HCT116 (cell line): ENCODE results near the gene FAM193B. TPM values are rescaled to one million over a fixed set of nuclear protein-coding genes. Genes with fewer than 3 reads are reported as not detected.

ENCODE experiments used
- ATAC-seq: fragments of 200-7000 bp; cut with Tn5 transposase; 2 replicates; pipeline ENCODE4 v1.9.1; 2020; ENCODE audit warnings: mild to moderate bottlenecking, moderate library complexity
- BruUV-seq: library from RNA; stranded (reverse); fragments of 400-500 nt; replicated peaks from 2 replicates; lab custom pipeline; 2021; lab: Mats Ljungman, UMichigan
- CTCF ChIA-PET: fragments of 300-600 bp; sonication (Branson Sonifier 250); formaldehyde crosslinking; loops from one replicate; lab custom pipeline; 2021; ENCODE audit warnings: antibody characterized with exemption; lab: Charles Lee
- POLR2A ChIA-PET: fragments of 300-600, 350-600 bp; sonication (Branson Sonifier 250); formaldehyde crosslinking; loops from one replicate; lab custom pipeline; 2021; ENCODE audit warnings: antibody characterized with exemption; lab: Charles Lee
- RAD21 ChIA-PET, 2 experiments: fragments of 300-600 bp; sonication (Branson Sonifier 250); formaldehyde crosslinking; loops; one replicate each; lab custom pipeline; 2023; ENCODE audit warnings: low total read pairs in 2 of 2; ENCODE audit not compliant: uncharacterized antibody in 2 of 2, unreplicated experiment in 2 of 2, low non-redundant PET in 1 of 2; lab: Charles Lee
- DNase-seq: peaks from one replicate; pipeline ENCODE4 v3.0.0-alpha.2; 2010; ENCODE audit warnings: low read depth, low spot score
- H2AFZ ChIP-seq: fragments of 200-600 bp; shearing (Covaris generic), sonication (generic); 2 replicates; pipeline ENCODE4 v1.6.1; 2017; ENCODE audit warnings: low read depth, mixed run types, mixed read lengths, antibody characterized with exemption, low read length; ENCODE audit not compliant: poor library complexity, severe bottlenecking
- H3K27ac ChIP-seq: 2 replicates; pipeline ENCODE4 v1.5.1; 2012; ENCODE audit warnings: low read depth, low read length
- H3K27me3 ChIP-seq: fragments of 200-600 bp; sonication (generic); 2 replicates; pipeline ENCODE4 v1.6.1; 2016; ENCODE audit warnings: mixed run types, low read length, mixed read lengths; ENCODE audit not compliant: insufficient read depth
- H3K36me3 ChIP-seq, 2 experiments: fragments of 200-500 bp in 1 of 2; fragments of 200-600 bp in 1 of 2; sonication (Bioruptor generic) in 1 of 2; sonication (generic) in 1 of 2; 2 replicates each; pipeline versions ENCODE4 v1.5.1 to v1.6.1; 2014 to 2016; ENCODE audit warnings: low read length in 2 of 2, inconsistent platforms in 1 of 2, mixed read lengths in 1 of 2, mixed run types in 1 of 2; ENCODE audit not compliant: insufficient read depth in 2 of 2, control insufficient read depth in 1 of 2
- H3K4me1 ChIP-seq, 2 experiments: fragments of 200-600 bp in 1 of 2; sonication (generic) in 1 of 2; 2 replicates each; pipeline versions ENCODE4 v1.5.1 to v1.6.1; 2012 to 2017; ENCODE audit warnings: low read length in 2 of 2, inconsistent platforms in 1 of 2, mild to moderate bottlenecking in 1 of 2, mixed read lengths in 1 of 2, mixed run types in 1 of 2, moderate library complexity in 1 of 2; ENCODE audit not compliant: insufficient read depth in 2 of 2, control insufficient read depth in 1 of 2
- H3K4me2 ChIP-seq: fragments of 200-600 bp; sonication (generic); 2 replicates; pipeline ENCODE4 v1.6.1; 2017; ENCODE audit warnings: mixed run types, low read length, mixed read lengths
- H3K4me3 ChIP-seq, 2 experiments: fragments of 200-600 bp in 1 of 2; sonication (generic) in 1 of 2; replicated peaks in 1 of 2; 2 replicates each; pipeline ENCODE4 v1.5.1; 2011 to 2016; ENCODE audit warnings: low read length in 2 of 2, control low read depth in 1 of 2, low read depth in 1 of 2, mild to moderate bottlenecking in 1 of 2, mixed read lengths in 1 of 2, mixed run types in 1 of 2
- H3K79me2 ChIP-seq: fragments of 200-600 bp; sonication (generic); 2 replicates; pipeline ENCODE4 v1.6.1; 2017; ENCODE audit warnings: mild to moderate bottlenecking, mixed run types, low read length, moderate library complexity, mixed read lengths; ENCODE audit not compliant: insufficient read depth
- H3K9ac ChIP-seq: fragments of 200-600 bp; sonication (generic); 2 replicates; pipeline ENCODE4 v1.6.1; 2016; ENCODE audit warnings: low read length, mixed read lengths
- H3K9me2 ChIP-seq: fragments of 200-600 bp; sonication (generic), shearing (Covaris generic); 2 replicates; pipeline ENCODE4 v1.6.1; 2017; ENCODE audit warnings: mixed run types, mild to moderate bottlenecking, moderate library complexity; ENCODE audit not compliant: insufficient read depth
- H3K9me3 ChIP-seq, 2 experiments: fragments of 200-500 bp in 1 of 2; fragments of 200-600 bp in 1 of 2; sonication (Bioruptor generic) in 1 of 2; sonication (generic) in 1 of 2; 2 replicates each; pipeline ENCODE4 v1.6.1; 2014 to 2017; ENCODE audit warnings: low read length in 2 of 2, mixed read lengths in 2 of 2, inconsistent platforms in 1 of 2, low read depth in 1 of 2, mild to moderate bottlenecking in 1 of 2, mixed run types in 1 of 2, moderate library complexity in 1 of 2; ENCODE audit not compliant: control insufficient read depth in 1 of 2, insufficient read depth in 1 of 2
- H4K20me1 ChIP-seq: fragments of 200-600 bp; sonication (generic), shearing (Covaris generic); 2 replicates; pipeline ENCODE4 v1.6.1; 2017; ENCODE audit warnings: mixed run types, mild to moderate bottlenecking, moderate library complexity; ENCODE audit not compliant: insufficient read depth
- ATF3 ChIP-seq: IDR thresholded peaks from 2 replicates; pipeline ENCODE4 v1.6.1; 2012
- CEBPB ChIP-seq: IDR thresholded peaks from 2 replicates; pipeline ENCODE4 v1.6.1; 2012; ENCODE audit warnings: low read depth
- CTCF ChIP-seq, 3 experiments: fragments of 200-600 bp in 1 of 3; sonication (generic) in 1 of 3; IDR thresholded peaks in 2 of 3; conservative IDR thresholded peaks in 1 of 3; 2 replicates each; pipeline ENCODE4 v1.5.1; 2012 to 2017; ENCODE audit warnings: low read depth in 2 of 3, low read length in 2 of 3, antibody characterized with exemption in 1 of 3, borderline replicate concordance in 1 of 3, control low read depth in 1 of 3, mild to moderate bottlenecking in 1 of 3, mixed read lengths in 1 of 3, mixed run types in 1 of 3, moderate library complexity in 1 of 3; ENCODE audit not compliant: insufficient read depth in 1 of 3
- ELF1 ChIP-seq: IDR thresholded peaks from 2 replicates; pipeline ENCODE4 v1.6.1; 2012; ENCODE audit warnings: low read depth, borderline replicate concordance
- EZH2phosphoT487 ChIP-seq: fragments of 200-600 bp; IDR thresholded peaks from 2 replicates; pipeline ENCODE4 v1.6.1; 2018; ENCODE audit warnings: antibody characterized with exemption, borderline replicate concordance
- RAD21 ChIP-seq: IDR thresholded peaks from 2 replicates; pipeline ENCODE4 v1.6.1; 2012; ENCODE audit warnings: low read depth, mild to moderate bottlenecking
- REST ChIP-seq: IDR thresholded peaks from 2 replicates; pipeline ENCODE4 v1.6.1; 2012; ENCODE audit warnings: low read depth
- SIN3A ChIP-seq: IDR thresholded peaks from 2 replicates; pipeline ENCODE4 v1.6.1; 2012; ENCODE audit warnings: low read depth
- SP1 ChIP-seq: IDR thresholded peaks from 2 replicates; pipeline ENCODE4 v1.6.1; 2012; ENCODE audit warnings: low read depth
- YY1 ChIP-seq: IDR thresholded peaks from 2 replicates; pipeline ENCODE4 v1.6.1; 2011; ENCODE audit warnings: low read length, low read depth, moderate library complexity, mild to moderate bottlenecking; ENCODE audit not compliant: insufficient replicate concordance; ENCODE audit errors: extremely low read depth
- ZBTB33 ChIP-seq: IDR thresholded peaks from 2 replicates; pipeline ENCODE4 v1.6.1; 2011; ENCODE audit warnings: mild to moderate bottlenecking, low read length, moderate library complexity; ENCODE audit not compliant: insufficient replicate concordance; ENCODE audit errors: extremely low read depth
- ZNF274 ChIP-seq: fragments of 200-500 bp; sonication (Bioruptor generic); IDR thresholded peaks from 2 replicates; pipeline ENCODE4 v1.6.1; 2014; ENCODE audit warnings: mild to moderate bottlenecking, low read depth, low read length, inconsistent platforms
- intact Hi-C: fragments of 100-400 bp; cut with micrococcal nuclease; formaldehyde crosslinking; loops from 2 replicates; pipeline ENCODE4 v1.10.0; 2022
- total RNA-seq: library from RNA; stranded (reverse); gene quantifications from one replicate; pipeline ENCODE4 v1.2.1, GENCODE V29; 2021; ENCODE audit not compliant: unreplicated experiment

The FAM193B gene
- total RNA-seq, 1 experiment from 2014 or later: 54.0 TPM

- TF ChIP-seq ATF3: no peak
- TF ChIP-seq SP1: no peak
- TF ChIP-seq REST: no peak
- TF ChIP-seq EZH2phosphoT487: no peak
- TF ChIP-seq RAD21: no peak
- TF ChIP-seq CTCF (IDR thresholded peaks at IDR 0.05 in 2 of 3, conservative IDR thresholded peaks at IDR 0.05 in 1 of 3; ENCODE audit: borderline replicate concordance in 1 of 3, insufficient read depth in 1 of 3, low read depth in 2 of 3, low read length in 2 of 3): no peak
- TF ChIP-seq ELF1: no peak
- TF ChIP-seq CEBPB: no peak
- TF ChIP-seq ZBTB33: no peak
- TF ChIP-seq ZNF274: no peak
- no peak for TF ChIP-seq SIN3A
- TF ChIP-seq YY1: no peak
- no peaks in the 10 kb centered on the region for H4K20me1 ChIP-seq
- no peak overlapping the region for H3K9ac ChIP-seq
- H3K27ac ChIP-seq: peak overlapping the region; percentile 84; the same call in 1 of the 2 replicates
- H3K4me1 ChIP-seq: peaks cover 8 to 48% of the 10 kb centered on the region in 2 experiments; a peak in 3 of 4 replicates
- DNase-seq: no peak
- peaks cover 20 to 22% of the 10 kb centered on the region in 2 experiments; a peak in 3 of 4 replicates for H3K36me3 ChIP-seq
- POLR2A ChIA-PET: interaction anchor here (1.1 to 2.6 kb wide), 2 partner anchors 23 to 25 kb away, joined by 3 to 8 read pairs; no protein-coding TSS in a partner anchor
- H3K4me3 ChIP-seq: no peak overlapping the region
- ATAC-seq: no peak
- H2AFZ ChIP-seq: no peak overlapping the region
- RAD21 ChIA-PET: no interaction called here
- CTCF ChIA-PET: interaction anchor here (1.9 kb wide), 1 partner anchor 16 kb away, joined by 6 read pairs; no protein-coding TSS in a partner anchor
- no peaks in the 10 kb centered on the region for H3K27me3 ChIP-seq
- intact Hi-C loops: no loop called here
- H3K9me2 ChIP-seq: no peaks in the 10 kb centered on the region
- H3K4me2 ChIP-seq: peak overlapping the region; percentile 97
- peaks cover 39% of the 10 kb centered on the region for H3K79me2 ChIP-seq
- no peaks in the 10 kb centered on the region for H3K9me3 ChIP-seq
- BruUV-seq: TSS peak; percentile 29
These were observed 83.4 kb downstream of the FAM193B start for GRCh38 chr5:177470759-177471536.
